GM21737 (cell line): ENCODE data around the gene FCRL4.
"Not testable (repeated sequence)": the region's sequence is repeated elsewhere in the genome, so short reads cannot be mapped to it uniquely, and the experiment has no call there.

Source experiments
- ATAC-seq: cut with Tn5 transposase; IDR thresholded peaks from one replicate; pipeline ENCODE4 v1.9.1; 2021; ENCODE audit warnings: mild to moderate bottlenecking, moderate library complexity; ENCODE audit not compliant: unreplicated experiment

FCRL4 gene

GRCh38 chr1:157551694-157552693, 45.9 kb downstream of the FCRL4 start, which contains the start of gene FCRL5:
Gene FCRL5, minus strand, starts transcription at chr1:157552515. Its CDS starts 153 bp downstream, at chr1:157552362.
- ATAC-seq = no peak

DNA sequence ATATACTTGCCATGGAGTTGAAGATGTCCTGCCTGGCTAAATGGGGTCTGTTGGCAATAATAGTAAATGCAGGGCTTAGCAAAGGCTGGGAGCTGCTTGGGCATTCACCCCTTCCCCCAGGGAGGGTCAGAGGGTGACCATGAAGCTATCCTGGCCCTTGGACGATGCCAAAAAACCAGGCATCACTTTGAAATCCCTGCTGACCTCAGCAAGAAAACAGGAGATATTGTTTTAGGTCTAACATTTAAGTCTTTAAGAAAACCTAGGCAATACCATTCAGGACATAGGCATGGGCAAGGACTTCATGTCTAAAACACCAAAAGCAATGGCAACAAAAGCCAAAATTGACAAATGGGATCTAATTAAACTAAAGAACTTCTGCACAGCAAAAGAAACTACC, 49.8 kb downstream of the FCRL4 start:
- not testable (repeated sequence) for ATAC-seq

DNA sequence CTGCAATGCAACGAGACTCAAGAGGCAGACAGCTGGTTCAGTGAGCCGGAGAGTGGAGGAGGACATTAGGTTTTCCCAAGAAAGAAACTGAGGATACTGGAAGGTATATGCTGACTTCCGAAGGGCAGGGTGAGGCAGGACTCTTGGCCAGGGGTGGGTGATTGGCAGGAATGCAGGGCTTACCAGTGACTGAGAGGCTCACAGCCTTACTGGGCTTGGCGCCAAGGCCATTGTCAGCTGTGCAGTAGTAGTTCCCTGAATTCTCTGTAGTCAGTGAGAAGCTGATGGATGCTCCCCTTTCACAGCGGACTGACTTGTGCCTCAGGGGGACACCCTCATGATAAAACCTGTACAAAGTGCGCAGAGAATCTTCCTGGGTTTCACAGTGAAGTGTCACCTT, 55.2 kb downstream of the FCRL4 start:
- no peak for ATAC-seq

GRCh38 chr1:157540852-157541251, 57.0 kb downstream of the FCRL4 start:
- ATAC-seq = no peak

- ATAC-seq = no peak
These were observed 57.6 kb downstream of the FCRL4 start for GRCh38 chr1:157540160-157540748.

- no peak for ATAC-seq
These were observed 58.3 kb downstream of the FCRL4 start for GRCh38 chr1:157539568-157539967.

GRCh38 chr1:157532569-157532968, 65.3 kb downstream of the FCRL4 start:
- ATAC-seq = no peak

DNA sequence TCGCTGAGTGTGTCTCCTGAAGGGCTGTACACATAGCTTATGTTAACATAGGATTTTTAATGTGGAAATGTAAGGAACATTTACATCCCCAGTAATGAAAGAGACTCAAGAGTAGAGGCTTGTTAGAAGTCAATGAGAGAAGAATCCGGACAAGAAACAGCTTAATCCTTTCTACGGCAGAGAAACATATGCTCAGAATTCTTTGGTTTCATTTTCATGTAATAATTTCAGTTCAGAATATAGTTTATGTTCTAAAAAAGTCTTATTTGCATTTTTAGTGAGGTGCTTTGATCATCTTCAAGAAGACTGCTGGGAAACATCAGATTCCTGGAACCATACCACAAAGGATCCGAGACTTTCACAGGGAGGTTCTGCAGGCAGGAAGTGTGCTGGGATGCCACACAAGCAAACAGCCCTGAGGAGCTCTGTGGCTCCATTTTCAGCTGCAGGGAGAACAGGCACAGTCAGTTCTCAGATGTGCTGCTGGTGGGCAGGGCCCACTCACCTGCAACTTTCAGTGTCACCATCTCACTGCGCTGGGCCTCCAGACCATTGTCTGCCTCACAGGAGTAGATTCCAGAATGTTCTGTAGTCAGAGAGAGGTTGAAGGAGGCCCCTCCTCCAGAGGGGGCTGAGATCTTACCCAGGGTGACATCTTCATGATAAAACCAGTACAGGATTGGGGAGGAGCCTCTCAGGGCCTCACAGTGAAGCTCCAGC, 74.0 kb downstream of the FCRL4 start:
- ATAC-seq = no peak
